Large intestine (tissue), 3 donors: Measurements from ENCODE around the gene RNU4-1. TPM values are rescaled to one million over a fixed set of nuclear protein-coding genes. Genes with fewer than 3 reads are reported as not detected.

Experiments used
- DNase-seq, 2 donors: peaks; one replicate each; pipeline versions ENCODE4 v3.0.0 to v3.0.0-alpha.2; 2013
- H3K27ac ChIP-seq: one replicate; pipeline ENCODE4 v1.5.1; 2013; ENCODE audit warnings: low read length
- H3K27me3 ChIP-seq: 2 replicates; pipeline ENCODE4 v1.6.1; 2013; ENCODE audit warnings: low read length; ENCODE audit not compliant: control insufficient read depth, insufficient read depth
- H3K36me3 ChIP-seq: 2 replicates; pipeline ENCODE4 v1.6.1; 2013; ENCODE audit warnings: low read length; ENCODE audit not compliant: control insufficient read depth, insufficient read depth
- H3K4me1 ChIP-seq: one replicate; pipeline ENCODE4 v1.6.1; 2013; ENCODE audit warnings: low read length; ENCODE audit not compliant: control insufficient read depth, insufficient read depth
- H3K4me3 ChIP-seq: one replicate; pipeline ENCODE4 v1.5.1; 2013; ENCODE audit warnings: low read length
- H3K9me3 ChIP-seq: one replicate; pipeline ENCODE4 v1.6.1; 2013; ENCODE audit warnings: mild to moderate bottlenecking, low read depth, low read length, moderate library complexity; ENCODE audit not compliant: control insufficient read depth
- WGBS: methylation state at CpG from one replicate; pipeline ENCODE4 v1.1.5; 2013; ENCODE audit warnings: low lambda C conversion rate; ENCODE audit not compliant: insufficient coverage; 5-methylcytosine and 5-hydroxymethylcytosine counted together
- polyA plus RNA-seq: library from polyadenylated mRNA; unstranded; fragments of 120-200 nt; gene quantifications from one replicate; pipeline ENCODE4 v1.2.1, GENCODE V29; 2013

The RNU4-1 gene
- polyA plus RNA-seq, 1 donor: not detected

GRCh38 chr12:120265473-120266179 lies 27.4 kb downstream of the RNU4-1 start, which contains the start of gene PXN:
Gene PXN (minus strand): TSS chr12:120265730. CDS start chr12:120265629, 101 bp downstream.
- Histone ChIP-seq H3K36me3 (no peaks in the 10 kb centered on the region), H3K4me1 (peaks cover 48% of the 10 kb centered on the region), H3K4me3 (peak within 1 kb of the TSS; percentile 93), H3K27ac (peak within 1 kb of the TSS; percentile 57), H3K27me3 (no peaks in the 10 kb centered on the region), H3K9me3 (no peaks in the 10 kb centered on the region)
- DNase-seq: peak; percentile 72 to 74
- WGBS: no CpG with 5 or more reads among the region's 81 CpGs

DNA sequence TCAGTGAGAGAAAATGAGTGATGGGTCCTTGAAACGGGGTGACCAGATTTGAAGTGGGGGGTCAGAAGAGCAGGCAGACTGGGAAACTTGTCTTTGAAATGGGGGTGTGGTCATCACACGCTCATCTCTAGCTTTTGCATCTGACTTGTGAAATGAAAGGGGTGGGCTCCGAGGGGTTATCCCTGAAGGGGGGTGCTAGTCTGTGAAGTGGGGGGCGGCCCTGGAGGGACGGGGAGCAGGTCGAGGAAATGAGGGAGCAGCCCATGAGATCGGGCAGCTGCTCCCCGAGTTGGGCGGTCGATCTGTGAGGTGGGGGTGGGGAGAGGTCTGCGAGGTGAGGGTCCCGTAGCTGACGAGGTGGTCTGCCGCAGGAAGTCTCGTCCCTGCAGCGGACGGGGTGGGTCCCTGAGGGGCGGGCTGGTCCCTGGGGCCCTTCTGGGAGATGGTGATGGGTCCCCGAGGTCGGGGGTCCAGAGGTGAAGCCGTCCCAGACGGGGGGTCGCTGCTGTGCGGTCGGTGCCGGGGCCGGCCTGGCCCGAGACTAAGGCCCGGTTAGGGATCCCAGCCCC lies 28.0 kb downstream of the RNU4-1 start:
- Histone ChIP-seq H3K9me3 (no peaks in the 10 kb centered on the region), H3K4me3 (peak overlapping the region; percentile 93), H3K27me3 (no peaks in the 10 kb centered on the region), H3K4me1 (peaks cover 48% of the 10 kb centered on the region), H3K36me3 (no peaks in the 10 kb centered on the region), H3K27ac (peak overlapping the region; percentile 57)
- DNase-seq: peak in 1 of 2 donors; percentile 35
- WGBS: no CpG with 5 or more reads among the region's 29 CpGs

DNA sequence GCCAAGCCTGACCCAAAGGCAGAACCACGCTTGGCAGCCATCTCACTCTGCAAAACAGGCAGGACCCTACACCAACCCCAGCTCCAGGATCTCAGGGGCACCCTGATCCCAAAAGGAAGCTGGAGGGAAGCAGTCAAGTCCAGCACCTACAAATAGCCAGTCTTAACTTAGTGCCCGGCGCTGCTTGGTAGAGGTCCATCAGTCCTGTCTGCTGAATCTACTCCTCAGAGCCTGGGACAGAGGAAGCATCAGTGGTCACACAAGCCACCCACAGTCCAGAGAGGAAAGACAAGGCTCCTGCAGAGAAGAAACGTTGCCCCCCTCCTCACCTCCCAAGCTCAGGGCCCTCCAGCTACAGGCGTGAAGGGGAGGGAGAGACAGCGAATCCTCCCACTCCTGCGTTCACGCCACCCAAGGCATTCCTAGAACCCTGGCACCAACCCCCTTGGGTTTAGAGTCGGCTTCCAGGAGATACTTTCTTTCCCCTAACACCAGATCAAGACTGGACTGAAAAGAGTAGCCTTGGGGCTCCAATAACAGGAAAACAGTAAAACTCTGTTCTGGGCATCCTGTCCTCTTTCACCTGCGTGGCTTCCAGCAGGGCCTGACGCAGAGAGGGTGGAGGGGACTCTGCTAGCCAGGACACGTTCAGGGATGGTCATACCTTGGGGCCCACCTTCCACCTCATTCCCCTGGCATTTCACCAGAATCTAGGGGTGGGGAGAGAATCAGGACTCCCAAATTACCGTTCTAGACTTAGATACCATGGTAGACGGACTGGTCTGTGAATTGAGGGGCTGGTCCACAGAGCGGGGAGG lies 28.7 kb downstream of the RNU4-1 start:
- Histone ChIP-seq H3K9me3 (no peaks in the 10 kb centered on the region), H3K4me3 (peak overlapping the region; percentile 93), H3K27me3 (no peaks in the 10 kb centered on the region), H3K27ac (peak overlapping the region; percentile 57), H3K4me1 (peaks cover 54% of the 10 kb centered on the region), H3K36me3 (no peaks in the 10 kb centered on the region)
- DNase-seq: peak in 1 of 2 donors; percentile 31
- WGBS: 17% methylated on average over 2 of the region's 15 CpGs

DNA sequence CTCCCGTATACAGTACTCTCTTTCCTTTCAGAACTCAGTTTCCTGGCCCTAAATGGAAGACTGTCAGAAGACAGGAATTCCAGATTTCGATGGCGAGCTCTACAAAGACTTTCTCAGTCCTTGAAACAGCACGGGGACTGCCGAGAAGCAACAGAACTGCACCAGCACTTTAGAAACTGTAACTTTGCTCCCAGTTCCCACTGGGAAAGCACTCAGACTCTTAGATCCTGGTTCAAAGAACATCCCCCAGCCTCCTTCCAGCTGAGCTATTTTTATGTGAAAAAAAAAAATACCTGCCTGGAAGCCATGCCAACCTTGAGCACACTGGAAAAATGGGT lies 29.3 kb downstream of the RNU4-1 start:
- Histone ChIP-seq H3K36me3 (no peaks in the 10 kb centered on the region), H3K4me1 (peaks cover 57% of the 10 kb centered on the region), H3K27me3 (no peaks in the 10 kb centered on the region), H3K9me3 (no peaks in the 10 kb centered on the region), H3K4me3 (peak overlapping the region; percentile 93), H3K27ac (peak overlapping the region; percentile 57)
- DNase-seq: peak in 1 of 2 donors; percentile 51
- no CpG with 5 or more reads among the region's 5 CpGs for WGBS

GRCh38 chr12:120262852-120263747 lies 29.9 kb downstream of the RNU4-1 start:
- Histone ChIP-seq H3K36me3 (no peaks in the 10 kb centered on the region), H3K4me1 (peaks cover 59% of the 10 kb centered on the region), H3K27ac (peak overlapping the region; percentile 57), H3K9me3 (no peaks in the 10 kb centered on the region), H3K27me3 (no peaks in the 10 kb centered on the region), H3K4me3 (peak overlapping the region; percentile 93)
- DNase-seq: peak; percentile 23 to 51
- 20% methylated on average over 1 of the region's 15 CpGs for WGBS

DNA sequence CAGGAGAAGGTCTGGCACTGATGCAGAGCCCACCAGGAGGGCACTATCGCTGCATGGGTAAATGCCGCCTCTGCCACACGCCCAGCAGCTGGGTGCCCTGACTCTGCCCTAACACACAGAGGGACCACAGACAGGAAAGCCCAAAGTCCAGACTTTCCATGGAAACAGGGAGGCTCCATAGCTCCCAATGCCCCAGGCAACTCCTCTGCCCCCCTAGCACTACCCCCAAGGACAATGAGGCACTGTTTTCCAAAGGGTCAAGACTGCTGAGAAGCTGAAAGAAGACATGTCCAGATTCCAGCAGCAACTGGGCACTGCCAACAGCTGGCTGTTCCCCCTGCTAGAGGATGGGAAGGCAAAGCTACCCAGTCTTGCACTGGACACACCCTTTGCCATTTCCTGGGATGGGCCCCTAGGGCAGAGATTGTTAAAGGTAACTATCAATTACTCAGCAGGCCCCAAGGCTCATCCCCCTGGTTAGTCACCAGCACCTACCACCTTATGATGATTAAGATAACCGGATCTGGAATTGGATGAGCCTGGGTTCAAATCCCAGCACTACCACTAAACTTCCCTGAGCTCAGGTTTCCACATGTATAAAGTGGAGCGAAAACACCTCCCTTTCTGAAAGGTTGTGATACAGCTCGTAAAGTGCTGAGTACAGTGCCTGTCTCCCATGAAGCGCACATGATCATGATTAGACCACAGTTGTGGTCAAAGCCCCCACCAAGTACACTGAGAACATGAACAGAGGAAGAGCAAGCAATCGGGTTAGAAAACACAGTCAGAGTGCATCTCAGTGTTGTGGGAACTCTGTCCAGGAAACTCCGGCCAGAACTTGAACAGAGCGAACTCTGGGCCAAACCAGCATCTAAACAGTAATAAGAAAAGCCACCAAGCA lies 30.8 kb downstream of the RNU4-1 start:
- no peaks in the 10 kb centered on the region for H3K27me3 ChIP-seq
- DNase-seq: peak in 1 of 2 donors; percentile 76
- H3K4me3 ChIP-seq: peak overlapping the region; percentile 93
- WGBS: no CpG with 5 or more reads among the region's 10 CpGs
- H3K9me3 ChIP-seq: no peaks in the 10 kb centered on the region
- H3K36me3 ChIP-seq: no peaks in the 10 kb centered on the region
- H3K4me1 ChIP-seq: peaks cover 57% of the 10 kb centered on the region
- H3K27ac ChIP-seq: peak overlapping the region; percentile 57

DNA sequence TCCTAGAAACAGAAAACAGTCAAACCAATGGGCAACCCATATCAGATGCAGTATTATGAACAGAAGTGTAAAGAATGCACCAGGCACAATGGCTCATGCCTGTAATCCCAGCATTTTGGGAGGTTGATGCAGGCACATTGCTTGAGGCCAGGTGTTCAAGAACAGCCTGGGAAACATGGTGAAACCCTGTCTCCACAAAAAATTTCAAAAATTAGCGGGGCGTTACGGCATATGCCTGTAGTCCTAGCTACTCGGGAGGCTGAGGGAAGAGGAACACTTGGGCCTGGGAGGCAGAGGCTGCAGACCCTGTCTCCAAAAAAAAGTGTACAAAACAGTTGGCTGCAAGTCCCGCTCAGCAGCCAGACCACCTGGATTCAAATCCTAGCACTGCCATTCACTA lies 32.4 kb downstream of the RNU4-1 start:
- no peak for DNase-seq
- peaks cover 56% of the 10 kb centered on the region for H3K4me1 ChIP-seq
- H3K9me3 ChIP-seq: no peaks in the 10 kb centered on the region
- H3K36me3 ChIP-seq: peaks cover 2% of the 10 kb centered on the region
- H3K27ac ChIP-seq: no peak overlapping the region
- no peak overlapping the region for H3K4me3 ChIP-seq
- no peaks in the 10 kb centered on the region for H3K27me3 ChIP-seq
- no CpG with 5 or more reads among the region's 5 CpGs for WGBS

- Histone ChIP-seq H3K9me3 (no peaks in the 10 kb centered on the region), H3K36me3 (peaks cover 8% of the 10 kb centered on the region), H3K27ac (no peak overlapping the region), H3K4me1 (peaks cover 56% of the 10 kb centered on the region), H3K4me3 (no peak overlapping the region), H3K27me3 (no peaks in the 10 kb centered on the region)
- DNase-seq: peak in 1 of 2 donors; percentile 3
- WGBS: no CpG with 5 or more reads among the region's 8 CpGs
These were observed 33.4 kb downstream of the RNU4-1 start for GRCh38 chr12:120259418-120260202.
